ENCODE data around the gene ADK. TPM values are rescaled to one million over a fixed set of nuclear protein-coding genes. Genes with fewer than 3 reads are reported as not detected.
A peak's percentile ranks its signal among the peaks of the same experiment; 100 is the strongest.

Gene ADK
- total and polyA plus RNA-seq, 2 of the 4 experiments (the other 2 are of a cell fraction) = 30.6 to 40.9 TPM

DNA sequence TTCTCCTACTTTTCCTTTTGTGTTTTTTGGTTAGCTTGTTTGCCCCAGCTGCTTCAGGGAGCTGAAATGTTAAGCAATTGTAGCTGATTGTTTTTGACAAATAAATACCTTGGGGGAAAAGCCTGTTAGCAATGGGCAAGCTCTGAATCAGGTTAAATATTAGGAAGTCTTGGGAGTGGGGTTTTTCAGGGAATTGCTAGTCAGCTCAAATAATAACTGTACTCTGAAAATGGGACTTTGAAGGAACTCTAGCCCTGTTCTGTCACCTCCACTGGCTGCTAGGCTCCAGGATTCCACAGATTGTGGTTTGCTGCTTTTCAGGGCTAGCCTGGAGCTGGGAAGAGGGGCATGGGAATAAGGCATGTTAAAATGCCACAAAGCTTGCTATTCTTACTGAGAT lies 39.5 kb downstream of the ADK start:
- Histone ChIP-seq H3K4me1 (ENCODE audit: control insufficient read depth, insufficient read depth, low read length) (peaks cover 6% of the 10 kb centered on the region), H3K79me1 (ENCODE audit: low read depth in 1 of 2, low read length in 2 of 2) (peaks cover 8 to 56% of the 10 kb centered on the region in 2 experiments; a peak in 3 of 4 replicates), H2AFZ (replicated peaks; ENCODE audit: low read length, poor library complexity) (peak overlapping the region; percentile 44), H3K27me3 (ENCODE audit: control insufficient read depth, insufficient read depth, low read length) (no peaks in the 10 kb centered on the region), H2BK15ac (ENCODE audit: low read depth, low read length) (peak overlapping the region; percentile 14; the same call in 1 of the 3 replicates), H3K9ac (ENCODE audit: low read depth, low read length) (peak overlapping the region; percentile 85), H3K9me3 (ENCODE audit: control insufficient read depth, insufficient read depth, low read length) (no peaks in the 10 kb centered on the region), H2BK120ac (ENCODE audit: low read depth, low read length) (peak overlapping the region; percentile 65), H4K91ac (ENCODE audit: insufficient read depth, low read depth, low read length) (peak overlapping the region; percentile 77), H3K9me1 (ENCODE audit: insufficient read depth, low read length) (peaks cover 5% of the 10 kb centered on the region; the same call in 1 of the 2 replicates), H2BK5ac (ENCODE audit: low read depth, low read length, poor library complexity, severe bottlenecking) (peak overlapping the region; percentile 98), H3K23ac (ENCODE audit: low read depth, low read length) (peak overlapping the region; percentile 79; the same call in 1 of the 2 replicates), H3K27ac (ENCODE audit: insufficient read depth, low read length) (peak overlapping the region; percentile 87), H3K4ac (ENCODE audit: low read depth, low read length) (peak overlapping the region; percentile 82), H4K5ac (ENCODE audit: low read depth, low read length) (peak overlapping the region; percentile 44), H2AK9ac (replicated peaks; ENCODE audit: low read depth, low read length, poor library complexity) (peak overlapping the region; percentile 62), H3K18ac (ENCODE audit: low read depth, low read length) (peak overlapping the region; percentile 80), H3K4me2 (ENCODE audit: low read depth, low read length) (peak overlapping the region; percentile 79), H2AK5ac (ENCODE audit: low read depth, low read length) (peak overlapping the region; percentile 45; the same call in 1 of the 2 replicates), H4K8ac (ENCODE audit: low read depth in 2 of 2, low read length in 2 of 2) (peak overlapping the region; percentile 1 to 47; a peak in 3 of 4 replicates), H3K56ac (ENCODE audit: extremely low read depth, insufficient read depth, low read length) (peak overlapping the region; percentile 72; the same call in 1 of the 2 replicates), H3K4me3 (ENCODE audit: insufficient read depth, low read depth, low read length) (peak overlapping the region; percentile 28; the same call in 1 of the 2 replicates), H2BK20ac (ENCODE audit: low read depth, low read length) (peak overlapping the region; percentile 80), H3K36me3 (ENCODE audit: control insufficient read depth, insufficient read depth, low read length) (no peaks in the 10 kb centered on the region), H3K14ac (replicated peaks; ENCODE audit: low read depth, low read length) (peak overlapping the region; percentile 73), H4K20me1 (ENCODE audit: insufficient read depth, low read length) (peaks cover 5% of the 10 kb centered on the region; the same call in 1 of the 2 replicates)
- DNase-seq = peak; percentile 4
- ChIA-PET CTCF (interaction anchor here (1.2 to 1.5 kb wide), 2 partner anchors 12 to 23 kb away, joined by 3 to 4 read pairs; no protein-coding TSS in a partner anchor), POLR2A (ENCODE audit: unreplicated experiment) (interaction anchor here (0.6 kb wide), 1 partner anchor 10 kb away, joined by 7 read pairs; no protein-coding TSS in a partner anchor)
- ATAC-seq (ENCODE audit: low read depth) = peak; percentile 44
- in situ Hi-C loops (cut with MboI; ENCODE audit: low sequenced_read_pairs) = no loop called here
- TF ChIP-seq, protein P1, sequence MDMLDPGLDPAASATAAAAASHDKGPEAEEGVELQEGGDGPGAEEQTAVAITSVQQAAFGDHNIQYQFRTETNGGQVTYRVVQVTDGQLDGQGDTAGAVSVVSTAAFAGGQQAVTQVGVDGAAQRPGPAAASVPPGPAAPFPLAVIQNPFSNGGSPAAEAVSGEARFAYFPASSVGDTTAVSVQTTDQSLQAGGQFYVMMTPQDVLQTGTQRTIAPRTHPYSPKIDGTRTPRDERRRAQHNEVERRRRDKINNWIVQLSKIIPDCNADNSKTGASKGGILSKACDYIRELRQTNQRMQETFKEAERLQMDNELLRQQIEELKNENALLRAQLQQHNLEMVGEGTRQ (IDR thresholded peaks at IDR 0.05; ENCODE audit: low read depth, low read length) = no peak
- TF ChIP-seq CHD1 (IDR thresholded peaks at IDR 0.05; ENCODE audit: low read depth, low read length) (no peak), MAFK (IDR thresholded peaks at IDR 0.05; ENCODE audit: low read depth, low read length) (no peak), MXI1 (IDR thresholded peaks at IDR 0.05; ENCODE audit: borderline replicate concordance, low read depth, low read length) (no peak), BHLHE40 (IDR thresholded peaks at IDR 0.05; ENCODE audit: low read depth, low read length) (no peak), RAD21 (IDR thresholded peaks at IDR 0.05; ENCODE audit: low read length) (no peak), SMC3 (IDR thresholded peaks at IDR 0.05; ENCODE audit: low read depth, low read length) (no peak), RCOR1 (IDR thresholded peaks at IDR 0.05; ENCODE audit: insufficient replicate concordance, low read length) (no peak), NFE2L2 (IDR thresholded peaks at IDR 0.05; ENCODE audit: low read depth, low read length) (no peak), CEBPB (IDR thresholded peaks at IDR 0.05; ENCODE audit: low read depth, low read length) (no peak), RFX5 (IDR thresholded peaks at IDR 0.05; ENCODE audit: low read depth, low read length) (no peak), POLR2A (IDR thresholded peaks at IDR 0.05; ENCODE audit: low read depth, low read length) (no peak)
- TF ChIP-seq, protein P2, sequence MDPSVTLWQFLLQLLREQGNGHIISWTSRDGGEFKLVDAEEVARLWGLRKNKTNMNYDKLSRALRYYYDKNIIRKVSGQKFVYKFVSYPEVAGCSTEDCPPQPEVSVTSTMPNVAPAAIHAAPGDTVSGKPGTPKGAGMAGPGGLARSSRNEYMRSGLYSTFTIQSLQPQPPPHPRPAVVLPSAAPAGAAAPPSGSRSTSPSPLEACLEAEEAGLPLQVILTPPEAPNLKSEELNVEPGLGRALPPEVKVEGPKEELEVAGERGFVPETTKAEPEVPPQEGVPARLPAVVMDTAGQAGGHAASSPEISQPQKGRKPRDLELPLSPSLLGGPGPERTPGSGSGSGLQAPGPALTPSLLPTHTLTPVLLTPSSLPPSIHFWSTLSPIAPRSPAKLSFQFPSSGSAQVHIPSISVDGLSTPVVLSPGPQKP (IDR thresholded peaks at IDR 0.05; ENCODE audit: borderline replicate concordance, low read depth, low read length) = no peak
- dilution Hi-C loops (cut with HindIII; ENCODE audit: low sequenced_read_pairs, unreplicated experiment) = no loop called here
- no TSS peak for BruUV-seq (replicated peaks)
- intact Hi-C loops (cut with micrococcal nuclease) = loop anchor here (5.0 kb wide), 1 partner anchor 38 kb away; the partner anchor contains the start of genes ADK and AP3M1

Data from IMR-90 (cell line).